ENCODE measurements around the gene OVCA2. TPM values are rescaled to one million over a fixed set of nuclear protein-coding genes. Genes with fewer than 3 reads are reported as not detected.

Gene OVCA2
- total RNA-seq, 4 donors from 2014 or later = 12.6 to 50.2 (median 34.4) TPM

GRCh38 chr17:2090210-2090641 lies 48.4 kb downstream of the OVCA2 start:
- intact Hi-C loops (cut with DNase I; ENCODE audit: low total_unique reads) = loop anchor here (5.0 kb wide), 1 partner anchor 33 kb away; the partner anchor contains the start of gene HIC1
- H3K4me3 ChIP-seq = no peak overlapping the region
- DNase-seq = no peak

GRCh38 chr17:2090804-2091534 lies 49.1 kb downstream of the OVCA2 start:
- Histone ChIP-seq H3K9me3 (no peaks in the 10 kb centered on the region), H3K36me3 (no peaks in the 10 kb centered on the region), H3K4me1 (peaks cover 56% of the 10 kb centered on the region in 2 donors), H3K27me3 (no peaks in the 10 kb centered on the region), H3K27ac (peak overlapping the region; percentile 76 to 85 (median 80)), H3K4me3 (no peak overlapping the region)
- TF ChIP-seq POLR2A (IDR thresholded peaks at IDR 0.05) = no peak
- TF ChIP-seq, protein P1, sequence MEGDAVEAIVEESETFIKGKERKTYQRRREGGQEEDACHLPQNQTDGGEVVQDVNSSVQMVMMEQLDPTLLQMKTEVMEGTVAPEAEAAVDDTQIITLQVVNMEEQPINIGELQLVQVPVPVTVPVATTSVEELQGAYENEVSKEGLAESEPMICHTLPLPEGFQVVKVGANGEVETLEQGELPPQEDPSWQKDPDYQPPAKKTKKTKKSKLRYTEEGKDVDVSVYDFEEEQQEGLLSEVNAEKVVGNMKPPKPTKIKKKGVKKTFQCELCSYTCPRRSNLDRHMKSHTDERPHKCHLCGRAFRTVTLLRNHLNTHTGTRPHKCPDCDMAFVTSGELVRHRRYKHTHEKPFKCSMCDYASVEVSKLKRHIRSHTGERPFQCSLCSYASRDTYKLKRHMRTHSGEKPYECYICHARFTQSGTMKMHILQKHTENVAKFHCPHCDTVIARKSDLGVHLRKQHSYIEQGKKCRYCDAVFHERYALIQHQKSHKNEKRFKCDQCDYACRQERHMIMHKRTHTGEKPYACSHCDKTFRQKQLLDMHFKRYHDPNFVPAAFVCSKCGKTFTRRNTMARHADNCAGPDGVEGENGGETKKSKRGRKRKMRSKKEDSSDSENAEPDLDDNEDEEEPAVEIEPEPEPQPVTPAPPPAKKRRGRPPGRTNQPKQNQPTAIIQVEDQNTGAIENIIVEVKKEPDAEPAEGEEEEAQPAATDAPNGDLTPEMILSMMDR (IDR thresholded peaks at IDR 0.05 in 4 of 5, conservative IDR thresholded peaks at IDR 0.05 in 1 of 5) = peak in 2 of 5 experiments; percentile 17 to 20
- peak; percentile 46 to 49 for ATAC-seq
- in situ Hi-C loops (cut with MboI; ENCODE audit: low sequenced_read_pairs in 4 of 4) = no loop called here
- intact Hi-C loops (cut with DNase I; ENCODE audit: low total_unique reads) = loop anchor here (5.0 kb wide), 1 partner anchor 34 kb away; the partner anchor contains the start of gene HIC1
- DNase-seq = peak in 1 of 2 donors; percentile 61

More at GRCh38 chr17:2090210-2090641, 48.4 kb downstream of the OVCA2 start:
- no peaks in the 10 kb centered on the region for H3K9me3 ChIP-seq
- no peaks in the 10 kb centered on the region for H3K36me3 ChIP-seq
- no peak for ATAC-seq
- TF ChIP-seq POLR2A (IDR thresholded peaks at IDR 0.05) = no peak
- TF ChIP-seq, protein P1 (IDR thresholded peaks at IDR 0.05 in 4 of 5, conservative IDR thresholded peaks at IDR 0.05 in 1 of 5) = no peak
- in situ Hi-C loops (cut with MboI; ENCODE audit: low sequenced_read_pairs in 4 of 4) = no loop called here
- peak overlapping the region; percentile 76 to 85 (median 80) for H3K27ac ChIP-seq
- H3K4me1 ChIP-seq = peaks cover 57 to 61% of the 10 kb centered on the region in 2 donors
- H3K27me3 ChIP-seq = no peaks in the 10 kb centered on the region

DNA sequence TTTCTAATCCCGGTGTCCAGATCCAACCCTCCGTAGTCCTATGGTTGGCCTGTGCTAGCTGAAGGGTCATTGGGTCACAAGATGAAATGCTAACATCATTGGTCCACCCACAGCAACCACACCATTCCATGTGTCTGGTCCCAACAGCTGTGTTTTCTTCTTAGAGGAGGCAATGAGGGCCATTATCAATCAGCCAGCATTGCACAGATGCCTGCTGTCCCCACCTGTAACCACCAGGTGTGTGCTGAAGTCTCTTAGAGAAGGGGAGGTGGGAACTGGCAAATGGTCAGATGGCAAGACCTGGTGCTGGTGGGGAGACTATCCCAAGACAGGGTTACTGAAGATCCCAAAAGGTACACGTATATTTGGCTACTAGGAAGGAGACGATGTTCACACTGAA lies 50.4 kb downstream of the OVCA2 start:
- no peak overlapping the region for H3K4me3 ChIP-seq
- no peaks in the 10 kb centered on the region for H3K36me3 ChIP-seq
- DNase-seq (no peak), ATAC-seq (no peak)
- peaks cover 43% of the 10 kb centered on the region in 2 donors for H3K4me1 ChIP-seq
- no peaks in the 10 kb centered on the region for H3K9me3 ChIP-seq
- in situ Hi-C loops (cut with MboI; ENCODE audit: low sequenced_read_pairs in 4 of 4) = no loop called here
- peak overlapping the region in 3 of 4 donors; percentile 19 to 79 (median 51) for H3K27ac ChIP-seq
- TF ChIP-seq POLR2A (IDR thresholded peaks at IDR 0.05) = no peak
- TF ChIP-seq, protein P1 (IDR thresholded peaks at IDR 0.05 in 4 of 5, conservative IDR thresholded peaks at IDR 0.05 in 1 of 5) = no peak
- no peaks in the 10 kb centered on the region for H3K27me3 ChIP-seq
- intact Hi-C loops (cut with DNase I; ENCODE audit: low total_unique reads) = loop anchor here (5.0 kb wide), 1 partner anchor 35 kb away; the partner anchor contains the start of gene HIC1

MicroRNAs encoded within 50 kb of the gene (microRNA counts, 767-probe panel; counts per million panel counts)
- microRNA hsa-miR-132-3p (7,641 to 7,731 counts per million in 2 donors), microRNA hsa-miR-212-3p (356 to 448 counts per million in 2 donors)

Small RNAs within 50 kb of the gene (microRNA-seq; reads per million reads assigned to microRNA genes)
- 754 to 942 reads per million in 2 donors for gene MIR132 (ENCODE audit: borderline replicate concordance in 2 of 2)
- gene MIR212 (ENCODE audit: borderline replicate concordance in 2 of 2) = 14.2 to 27.3 reads per million in 2 donors

Other genes with a start within 250 kb of the OVCA2 start
- gene SMYD4, start 212.1 kb upstream of the OVCA2 start, total RNA-seq = 10 to 100 TPM; 15.1 to 18.1 (median 16.7) TPM
- gene RPA1, start 212.0 kb upstream of the OVCA2 start, total RNA-seq = 10 to 100 TPM; 26.5 to 46.8 (median 34.9) TPM
- 1 to 10 TPM in 2 of 4 donors, under 1 TPM in 2; 0.31 to 1.7 (median 1.2) TPM for gene RTN4RL1, start 16.7 kb upstream of the OVCA2 start, total RNA-seq
- 10 to 100 TPM; 47.2 to 59.9 (median 57.7) TPM for gene DPH1, start 11.9 kb upstream of the OVCA2 start, total RNA-seq
- gene HIC1, start 13.1 kb downstream of the OVCA2 start, total RNA-seq = 1 to 10 TPM; 4.6 to 9.6 (median 6.9) TPM